Naive thymus-derived CD4-positive, alpha-beta T cell (primary cell): ENCODE measurements around the gene RADIL. TPM values are rescaled to one million over a fixed set of nuclear protein-coding genes. Genes with fewer than 3 reads are reported as not detected.

Experiments used
- ATAC-seq: fragments of 150-1000 bp; cut with Tn5 transposase; 2 replicates; pipeline ENCODE4 v1.10.0; 2021; ENCODE audit warnings: mild to moderate bottlenecking, moderate library complexity
- CTCF ChIA-PET: fragments of 350-600 bp; sonication (Branson Sonifier 250); formaldehyde crosslinking; loops from one replicate; lab custom pipeline; 2021; ENCODE audit warnings: antibody characterized with exemption; lab: Charles Lee
- POLR2A ChIA-PET: fragments of 350-600 bp; sonication (Branson Sonifier 250); formaldehyde crosslinking; loops from one replicate; lab custom pipeline; 2021; ENCODE audit warnings: antibody characterized with exemption, inconsistent platforms; lab: Charles Lee
- DNase-seq, 9 donors: peaks; one replicate each; pipeline versions ENCODE4 v3.0.0 to v3.0.0-alpha.2; 2020 to 2022; ENCODE audit warnings: mixed read lengths in 1 of 9
- H3K27ac ChIP-seq: one replicate; pipeline ENCODE4 v1.7.0; 2013; ENCODE audit warnings: mild to moderate bottlenecking, low read depth, low read length, moderate library complexity
- H3K27me3 ChIP-seq, 2 donors: one replicate each; pipeline ENCODE4 v1.7.0; 2013; ENCODE audit warnings: low read length in 2 of 2, mild to moderate bottlenecking in 2 of 2, moderate library complexity in 2 of 2; ENCODE audit not compliant: control insufficient read depth in 2 of 2, insufficient read depth in 2 of 2
- H3K36me3 ChIP-seq, 3 experiments: 1 replicate in 2 of 3; 2 replicates in 1 of 3; pipeline ENCODE4 v1.7.0; 2013; ENCODE audit warnings: low read length in 3 of 3, mild to moderate bottlenecking in 3 of 3, moderate library complexity in 1 of 3; ENCODE audit not compliant: insufficient read depth in 3 of 3, control insufficient read depth in 2 of 3
- H3K4me1 ChIP-seq, 2 donors: one replicate each; pipeline ENCODE4 v1.7.0; 2013; ENCODE audit warnings: low read length in 2 of 2, mild to moderate bottlenecking in 2 of 2, moderate library complexity in 1 of 2; ENCODE audit not compliant: control insufficient read depth in 2 of 2, insufficient read depth in 2 of 2
- H3K4me3 ChIP-seq: 2 replicates; pipeline ENCODE4 v1.7.0; 2013; ENCODE audit warnings: mild to moderate bottlenecking, low read length
- H3K9me3 ChIP-seq, 3 experiments: 1 replicate in 2 of 3; 2 replicates in 1 of 3; pipeline ENCODE4 v1.7.0; 2013; ENCODE audit warnings: low read length in 3 of 3; ENCODE audit not compliant: control insufficient read depth in 2 of 3
- H3K27ac Mint-ChIP-seq, 9 donors: one replicate each; pipeline ENCODE4 v1.8.0; 2020 to 2022; ENCODE audit warnings: mixed read lengths in 9 of 9, mild to moderate bottlenecking in 8 of 9, moderate library complexity in 5 of 9, inconsistent platforms in 2 of 9
- H3K27me3 Mint-ChIP-seq, 5 donors: one replicate each; pipeline ENCODE4 v1.8.0; 2021 to 2022; ENCODE audit warnings: mixed read lengths in 5 of 5, mild to moderate bottlenecking in 1 of 5
- H3K36me3 Mint-ChIP-seq, 5 donors: one replicate each; pipeline ENCODE4 v1.8.0; 2020 to 2022; ENCODE audit warnings: mixed read lengths in 5 of 5, mild to moderate bottlenecking in 3 of 5, inconsistent platforms in 1 of 5
- H3K4me1 Mint-ChIP-seq, 7 donors: one replicate each; pipeline ENCODE4 v1.8.0; 2020 to 2022; ENCODE audit warnings: mixed read lengths in 7 of 7, mild to moderate bottlenecking in 3 of 7, inconsistent platforms in 1 of 7
- H3K4me3 Mint-ChIP-seq, 10 donors: one replicate each; pipeline ENCODE4 v1.8.0; 2020 to 2022; ENCODE audit warnings: mild to moderate bottlenecking in 10 of 10, mixed read lengths in 10 of 10, moderate library complexity in 6 of 10, inconsistent platforms in 2 of 10
- H3K9me3 Mint-ChIP-seq, 11 donors: one replicate each; pipeline ENCODE4 v1.8.0; 2020 to 2022; ENCODE audit warnings: mixed read lengths in 11 of 11, mild to moderate bottlenecking in 4 of 11, inconsistent platforms in 1 of 11, moderate library complexity in 1 of 11
- intact Hi-C, 2 donors: fragments of 100-400 bp; cut with micrococcal nuclease; formaldehyde crosslinking; loops; one replicate each; pipeline ENCODE4 v1.15.1; 2023
- polyA plus RNA-seq, 2 donors: library from polyadenylated mRNA; unstranded; fragments of 300-500 nt; fragmentation: Illumina TruSeq; gene quantifications; one replicate each; pipeline ENCODE4 v1.2.3, GENCODE V29; 2021
- total RNA-seq, 6 experiments: library from RNA in 5 of 6; stranded (reverse) in 5 of 6; gene quantifications; 1 replicate in 5 of 6; 2 replicates in 1 of 6; pipeline ENCODE4 v1.2.3 and lab custom pipeline; 2021 to 2026

The RADIL gene
- total and polyA plus RNA-seq, 7 experiments from 2014 or later = 0.04 to 0.12 (median 0.08) TPM; not detected in 4

DNA sequence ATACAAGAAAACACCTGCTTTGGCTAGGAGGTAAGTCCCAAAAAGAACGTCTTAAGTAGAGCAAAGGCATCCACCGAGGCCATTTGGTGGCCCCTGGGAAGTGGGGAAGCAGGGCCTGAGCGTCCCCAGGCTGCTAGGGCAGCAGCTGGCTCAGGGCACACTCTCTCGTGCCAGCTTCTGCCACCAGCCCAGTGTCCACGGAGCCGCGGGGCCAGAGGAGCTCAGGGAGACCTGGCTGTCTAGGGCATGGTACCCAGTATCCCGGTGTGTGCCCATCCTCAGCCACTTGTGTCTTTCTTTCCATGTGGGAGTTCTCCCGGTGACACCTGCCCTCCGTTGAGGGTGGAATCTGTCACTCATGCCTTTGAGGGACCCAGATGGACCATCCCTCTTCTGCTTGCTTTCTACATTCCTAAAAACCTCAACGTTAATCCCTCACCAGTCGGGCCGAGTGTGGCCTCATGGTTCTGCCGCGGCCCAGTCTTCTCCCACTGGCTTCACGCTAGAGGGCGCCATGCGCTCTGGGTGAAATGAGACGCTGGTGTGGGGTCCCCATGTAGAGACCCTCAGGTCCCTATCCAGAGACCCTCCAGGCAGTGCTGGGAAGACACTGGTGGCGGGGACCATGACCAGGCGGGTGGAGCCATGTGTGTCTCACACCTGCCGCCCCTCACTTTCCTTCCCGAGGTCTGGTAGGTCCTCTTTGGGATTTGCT is 117.6 kb downstream of the RADIL start:
- peaks cover 0 to 51% (median 0%) of the 10 kb centered on the region in 3 experiments for H3K36me3 ChIP-seq
- ATAC-seq = no peak
- intact Hi-C loops = no loop called here
- no peaks in the 10 kb centered on the region for H3K9me3 Mint-ChIP-seq
- CTCF ChIA-PET = no interaction called here
- no peak overlapping the region for H3K4me3 Mint-ChIP-seq
- H3K9me3 ChIP-seq = no peaks in the 10 kb centered on the region
- H3K27me3 ChIP-seq = no peaks in the 10 kb centered on the region
- POLR2A ChIA-PET = interaction anchor here (2.9 kb wide), 1 partner anchor 9 kb away, joined by 10 read pairs; the partner anchor contains the start of gene AP5Z1
- peaks cover 0 to 13% (median 9%) of the 10 kb centered on the region in 7 donors for H3K4me1 Mint-ChIP-seq
- no peaks in the 10 kb centered on the region for H3K27me3 Mint-ChIP-seq
- no peak for DNase-seq
- peaks cover 0 to 22% (median 5%) of the 10 kb centered on the region in 5 donors for H3K36me3 Mint-ChIP-seq
- H3K4me3 ChIP-seq = no peak overlapping the region
- no peak overlapping the region for H3K27ac ChIP-seq
- no peaks in the 10 kb centered on the region for H3K4me1 ChIP-seq
- H3K27ac Mint-ChIP-seq = peak overlapping the region in 1 of 9 donors; percentile 43

GRCh38 chr7:4764402-4765007 is 119.0 kb downstream of the RADIL start:
- no peaks in the 10 kb centered on the region for H3K9me3 ChIP-seq
- Mint-ChIP-seq H3K27me3 (no peaks in the 10 kb centered on the region), H3K36me3 (peaks cover 0 to 30% (median 9%) of the 10 kb centered on the region in 5 donors), H3K4me3 (no peak overlapping the region), H3K9me3 (no peaks in the 10 kb centered on the region), H3K27ac (peak overlapping the region in 2 of 9 donors; percentile 51 to 81), H3K4me1 (peaks cover 0 to 3% (median under 1%) of the 10 kb centered on the region in 7 donors)
- no peak overlapping the region for H3K4me3 ChIP-seq
- intact Hi-C loops = no loop called here
- no peaks in the 10 kb centered on the region for H3K27me3 ChIP-seq
- H3K36me3 ChIP-seq = peaks cover 0 to 65% (median 4%) of the 10 kb centered on the region in 3 experiments
- no peaks in the 10 kb centered on the region for H3K4me1 ChIP-seq
- ATAC-seq = no peak
- no peak for DNase-seq
- CTCF ChIA-PET = no interaction called here
- POLR2A ChIA-PET = interaction anchor here (2.9 to 4.4 kb wide), 2 partner anchors 10 kb away, joined by 10 to 23 read pairs; partner anchors contain the start of gene AP5Z1
- no peak overlapping the region for H3K27ac ChIP-seq

GRCh38 chr7:4763794-4764185 is 119.7 kb downstream of the RADIL start:
- no peak overlapping the region for H3K27ac Mint-ChIP-seq
- H3K9me3 ChIP-seq = no peaks in the 10 kb centered on the region
- no peaks in the 10 kb centered on the region for H3K4me1 ChIP-seq
- H3K27ac ChIP-seq = no peak overlapping the region
- no peaks in the 10 kb centered on the region for H3K27me3 ChIP-seq
- H3K9me3 Mint-ChIP-seq = no peaks in the 10 kb centered on the region
- intact Hi-C loops = no loop called here
- DNase-seq (no peak), ATAC-seq (no peak)
- H3K36me3 Mint-ChIP-seq = peaks cover 0 to 30% (median 9%) of the 10 kb centered on the region in 5 donors
- H3K36me3 ChIP-seq = peaks cover 0 to 72% (median 4%) of the 10 kb centered on the region in 3 experiments
- H3K27me3 Mint-ChIP-seq = no peaks in the 10 kb centered on the region
- no peak overlapping the region for H3K4me3 Mint-ChIP-seq
- CTCF ChIA-PET = no interaction called here
- peaks cover 0 to 1% (median 0%) of the 10 kb centered on the region in 7 donors for H3K4me1 Mint-ChIP-seq
- no peak overlapping the region for H3K4me3 ChIP-seq
- POLR2A ChIA-PET = interaction anchor here (4.4 kb wide), 1 partner anchor 11 kb away, joined by 23 read pairs; the partner anchor contains the start of gene AP5Z1

DNA sequence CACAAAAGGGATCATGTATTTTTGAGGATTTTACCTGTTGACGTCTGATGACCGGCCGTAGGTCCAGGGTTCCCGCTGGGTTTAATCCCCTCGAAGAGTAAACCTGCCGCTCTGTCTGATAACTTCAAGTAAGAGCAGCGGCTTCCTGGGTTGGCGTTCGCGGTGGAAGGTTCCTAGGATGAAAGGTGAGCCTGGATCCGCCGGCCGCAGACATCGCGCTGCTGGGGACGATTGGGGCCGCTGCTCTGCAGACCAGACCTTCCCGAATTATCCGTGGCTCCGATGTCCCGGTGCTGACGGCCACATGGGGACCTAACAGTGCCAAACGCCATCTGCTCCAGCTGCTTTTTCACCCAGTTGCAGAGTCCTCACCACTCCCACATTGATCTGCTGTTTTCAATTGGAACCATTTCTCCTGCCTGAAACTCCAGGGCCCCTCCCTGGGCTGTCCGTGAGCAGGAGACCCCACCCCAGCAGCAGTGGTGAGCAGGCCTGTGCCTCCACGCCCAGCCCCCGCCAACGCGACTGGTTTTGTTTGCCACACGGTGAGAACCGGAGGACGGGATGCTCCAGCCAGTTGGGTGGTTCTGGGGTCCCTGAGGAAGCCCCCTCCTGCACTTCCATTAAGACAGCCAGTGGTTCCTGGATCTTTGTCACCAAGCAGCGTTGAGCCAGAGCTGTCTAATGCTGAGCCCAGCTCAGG is 120.3 kb downstream of the RADIL start:
- H3K27me3 Mint-ChIP-seq = no peaks in the 10 kb centered on the region
- no peak for ATAC-seq
- no peak overlapping the region for H3K4me3 ChIP-seq
- CTCF ChIA-PET = no interaction called here
- H3K4me1 ChIP-seq = no peaks in the 10 kb centered on the region
- POLR2A ChIA-PET = interaction anchor here (4.4 kb wide), 1 partner anchor 12 kb away, joined by 23 read pairs; the partner anchor contains the start of gene AP5Z1
- no peak overlapping the region for H3K27ac Mint-ChIP-seq
- peaks cover 0 to 78% (median 9%) of the 10 kb centered on the region in 3 experiments for H3K36me3 ChIP-seq
- no peak overlapping the region for H3K27ac ChIP-seq
- DNase-seq = no peak
- no peak overlapping the region for H3K4me3 Mint-ChIP-seq
- H3K9me3 Mint-ChIP-seq = no peaks in the 10 kb centered on the region
- H3K27me3 ChIP-seq = no peaks in the 10 kb centered on the region
- intact Hi-C loops = no loop called here
- H3K36me3 Mint-ChIP-seq = peaks cover 0 to 30% (median 9%) of the 10 kb centered on the region in 5 donors
- peaks cover 0 to 1% (median 0%) of the 10 kb centered on the region in 7 donors for H3K4me1 Mint-ChIP-seq
- no peaks in the 10 kb centered on the region for H3K9me3 ChIP-seq

- Mint-ChIP-seq H3K9me3 (peaks cover 0 to 2% (median 0%) of the 10 kb centered on the region in 11 donors), H3K4me3 (no peak overlapping the region), H3K36me3 (peaks cover 0 to 30% (median 9%) of the 10 kb centered on the region in 5 donors), H3K27ac (peak overlapping the region in 1 of 9 donors; percentile 64), H3K27me3 (no peaks in the 10 kb centered on the region), H3K4me1 (peaks cover 0 to 1% (median 0%) of the 10 kb centered on the region in 7 donors)
- ChIA-PET POLR2A (interaction anchor here (4.4 kb wide), 1 partner anchor 12 kb away, joined by 23 read pairs; the partner anchor contains the start of gene AP5Z1), CTCF (no interaction called here)
- no peak overlapping the region for H3K4me3 ChIP-seq
- H3K9me3 ChIP-seq = no peaks in the 10 kb centered on the region
- no peaks in the 10 kb centered on the region for H3K27me3 ChIP-seq
- DNase-seq (no peak), ATAC-seq (no peak)
- H3K4me1 ChIP-seq = no peaks in the 10 kb centered on the region
- H3K27ac ChIP-seq = no peak overlapping the region
- H3K36me3 ChIP-seq = peaks cover 0 to 86% (median 9%) of the 10 kb centered on the region in 3 experiments
- intact Hi-C loops = no loop called here
These were observed 121.1 kb downstream of the RADIL start for GRCh38 chr7:4762121-4763055.
